HUES64 (cell line): ENCODE data around the gene SRSF11. TPM values are rescaled to one million over a fixed set of nuclear protein-coding genes. Genes with fewer than 3 reads are reported as not detected.
"Not testable (repeated sequence)": the region's sequence is repeated elsewhere in the genome, so short reads cannot be mapped to it uniquely, and the experiment has no call there.

Source experiments
- H3K27ac ChIP-seq: 2 replicates; pipeline ENCODE4 v1.7.0; 2013; ENCODE audit warnings: low read depth, low read length, inconsistent platforms
- H3K27me3 ChIP-seq: 2 replicates; pipeline ENCODE4 v1.6.1; 2013; ENCODE audit warnings: mild to moderate bottlenecking, low read length; ENCODE audit not compliant: insufficient read depth
- H3K36me3 ChIP-seq: 2 replicates; pipeline ENCODE4 v1.6.1; 2013; ENCODE audit warnings: mild to moderate bottlenecking, low read length; ENCODE audit not compliant: insufficient read depth
- H3K4me1 ChIP-seq: 2 replicates; pipeline ENCODE4 v1.6.1; 2013; ENCODE audit warnings: mild to moderate bottlenecking, low read length, moderate library complexity; ENCODE audit not compliant: insufficient read depth
- H3K4me3 ChIP-seq: 2 replicates; pipeline ENCODE4 v1.5.1; 2013; ENCODE audit warnings: mild to moderate bottlenecking, low read length, moderate library complexity
- H3K9ac ChIP-seq: 2 replicates; pipeline ENCODE4 v1.6.1; 2013; ENCODE audit warnings: mild to moderate bottlenecking, low read depth, low read length
- H3K9me3 ChIP-seq: 2 replicates; pipeline ENCODE4 v1.6.1; 2013; ENCODE audit warnings: low read depth, low read length; ENCODE audit not compliant: insufficient read depth
- WGBS: fragments of 150-250, 120-280 bp; methylation state at CpG from one replicate; pipeline ENCODE4 v1.1.7; 2013; ENCODE audit warnings: missing lambda C conversion rate; 5-methylcytosine and 5-hydroxymethylcytosine counted together
- polyA plus RNA-seq, 2 experiments: library from polyadenylated mRNA; stranded (reverse); fragments of 50-300 nt; gene quantifications; one replicate each; pipeline ENCODE4 v1.2.3, GENCODE V29; 2013

The SRSF11 gene
- 146 TPM for polyA plus RNA-seq (2013, experiment 1 of 2)
- 144 TPM for polyA plus RNA-seq (2013, experiment 2 of 2)

- under 1% methylated on average over 71 of the region's 74 CpGs for WGBS
These were observed at the start of gene SRSF11 for GRCh38 chr1:70221238-70222121. SRSF11 (plus strand) TSS chr1:70221380; CDS start chr1:70221637, 257 bp downstream.

GRCh38 chr1:70171512-70171911 is 49.7 kb upstream of the SRSF11 start:
- H3K27me3 ChIP-seq: no peaks in the 10 kb centered on the region
- H3K4me3 ChIP-seq: no peak overlapping the region
- H3K27ac ChIP-seq: no peak overlapping the region
- peaks cover 29% of the 10 kb centered on the region for H3K36me3 ChIP-seq
- no peaks in the 10 kb centered on the region for H3K4me1 ChIP-seq
- no peaks in the 10 kb centered on the region for H3K9me3 ChIP-seq
- WGBS: no CpG with 5 or more reads among the region's 1 CpG
- no peak overlapping the region for H3K9ac ChIP-seq

More at GRCh38 chr1:70221238-70222121, at the start of gene SRSF11:
- H3K4me3 ChIP-seq: peak within 1 kb of the TSS; percentile 98
- peak within 1 kb of the TSS; percentile 99 for H3K9ac ChIP-seq
- peaks cover 23% of the 10 kb centered on the region for H3K4me1 ChIP-seq
- no peaks in the 10 kb centered on the region for H3K27me3 ChIP-seq
- peak within 1 kb of the TSS; percentile 99 for H3K27ac ChIP-seq
- H3K36me3 ChIP-seq: peaks cover 48% of the 10 kb centered on the region
- H3K9me3 ChIP-seq: no peaks in the 10 kb centered on the region

- not testable (repeated sequence) for H3K27ac ChIP-seq, H3K27me3 ChIP-seq, H3K4me1 ChIP-seq, H3K4me3 ChIP-seq, H3K9me3 ChIP-seq, H3K9ac ChIP-seq
- peaks cover 24% of the 10 kb centered on the region for H3K36me3 ChIP-seq
- WGBS: 99% methylated on average over 3 of the region's 3 CpGs
These were observed 36.0 kb upstream of the SRSF11 start for GRCh38 chr1:70185181-70185580.

- WGBS: 95% methylated on average over 2 of the region's 2 CpGs
- no peak overlapping the region for H3K4me3 ChIP-seq
- peaks cover 8% of the 10 kb centered on the region for H3K36me3 ChIP-seq
- no peaks in the 10 kb centered on the region for H3K4me1 ChIP-seq
- H3K27me3 ChIP-seq: no peaks in the 10 kb centered on the region
- no peaks in the 10 kb centered on the region for H3K9me3 ChIP-seq
- H3K9ac ChIP-seq: no peak overlapping the region
- no peak overlapping the region for H3K27ac ChIP-seq
These were observed 32.7 kb upstream of the SRSF11 start for GRCh38 chr1:70188522-70188921.

- Histone ChIP-seq H3K4me3 (no peak overlapping the region), H3K36me3 (no peaks in the 10 kb centered on the region), H3K9me3 (no peaks in the 10 kb centered on the region), H3K27me3 (no peaks in the 10 kb centered on the region), H3K4me1 (no peaks in the 10 kb centered on the region), H3K27ac (no peak overlapping the region), H3K9ac (no peak overlapping the region)
These were observed 31.0 kb upstream of the SRSF11 start for GRCh38 chr1:70190180-70190579.

GRCh38 chr1:70192446-70192845 is 28.7 kb upstream of the SRSF11 start:
- H3K9ac ChIP-seq, H3K27ac ChIP-seq, H3K4me1 ChIP-seq, H3K9me3 ChIP-seq, H3K4me3 ChIP-seq, H3K27me3 ChIP-seq, H3K36me3 ChIP-seq: not testable (repeated sequence)

GRCh38 chr1:70194601-70195000 is 26.6 kb upstream of the SRSF11 start:
- no peaks in the 10 kb centered on the region for H3K4me1 ChIP-seq
- no peaks in the 10 kb centered on the region for H3K36me3 ChIP-seq
- no peaks in the 10 kb centered on the region for H3K9me3 ChIP-seq
- H3K9ac ChIP-seq: no peak overlapping the region
- H3K27ac ChIP-seq: no peak overlapping the region
- no peak overlapping the region for H3K4me3 ChIP-seq
- no peaks in the 10 kb centered on the region for H3K27me3 ChIP-seq

GRCh38 chr1:70195342-70195741 is 25.8 kb upstream of the SRSF11 start:
- no peak overlapping the region for H3K4me3 ChIP-seq
- no peak overlapping the region for H3K9ac ChIP-seq
- H3K9me3 ChIP-seq: no peaks in the 10 kb centered on the region
- H3K36me3 ChIP-seq: no peaks in the 10 kb centered on the region
- H3K27me3 ChIP-seq: no peaks in the 10 kb centered on the region
- 97% methylated on average over 3 of the region's 4 CpGs for WGBS
- no peaks in the 10 kb centered on the region for H3K4me1 ChIP-seq
- no peak overlapping the region for H3K27ac ChIP-seq

GRCh38 chr1:70196333-70196732 is 24.8 kb upstream of the SRSF11 start:
- Histone ChIP-seq H3K4me3 (no peak overlapping the region), H3K27me3 (no peaks in the 10 kb centered on the region), H3K9me3 (no peaks in the 10 kb centered on the region), H3K27ac (no peak overlapping the region), H3K36me3 (no peaks in the 10 kb centered on the region), H3K4me1 (no peaks in the 10 kb centered on the region), H3K9ac (no peak overlapping the region)
- 89% methylated on average over 3 of the region's 3 CpGs for WGBS

- Histone ChIP-seq H3K36me3 (no peaks in the 10 kb centered on the region), H3K27ac (no peak overlapping the region), H3K4me3 (no peak overlapping the region), H3K9me3 (no peaks in the 10 kb centered on the region), H3K9ac (no peak overlapping the region), H3K27me3 (no peaks in the 10 kb centered on the region), H3K4me1 (peaks cover 5% of the 10 kb centered on the region; the same call in 1 of the 2 replicates)
- 93% methylated on average over 3 of the region's 4 CpGs for WGBS
These were observed 21.1 kb upstream of the SRSF11 start for GRCh38 chr1:70200065-70200464.

- Histone ChIP-seq H3K4me1 (peaks cover 9% of the 10 kb centered on the region; the same call in 1 of the 2 replicates), H3K36me3 (no peaks in the 10 kb centered on the region)
- WGBS: 73% methylated on average over 1 of the region's 2 CpGs
These were observed 18.9 kb upstream of the SRSF11 start for GRCh38 chr1:70202173-70202758.

More at GRCh38 chr1:70202173-70202758, 18.9 kb upstream of the SRSF11 start:
- H3K9me3 ChIP-seq: no peaks in the 10 kb centered on the region
- no peak overlapping the region for H3K4me3 ChIP-seq
- no peaks in the 10 kb centered on the region for H3K27me3 ChIP-seq
- no peak overlapping the region for H3K9ac ChIP-seq
- H3K27ac ChIP-seq: no peak overlapping the region
